Adipose tissue (tissue), 3 donors: ENCODE measurements around the gene MSL1. TPM values are rescaled to one million over a fixed set of nuclear protein-coding genes. Genes with fewer than 3 reads are reported as not detected.

ENCODE experiments used
- H3K27ac ChIP-seq: one replicate; pipeline ENCODE4 v1.5.1; 2013; ENCODE audit warnings: low read depth, low read length
- WGBS, 3 donors: extraction: QIAGEN DNeasy Blood & Tissue Kit; methylation state at CpG; one replicate each; pipeline ENCODE4 v1.1.7; 2013; 5-methylcytosine and 5-hydroxymethylcytosine counted together
- polyA plus RNA-seq, 3 donors: library from polyadenylated mRNA; stranded (reverse); fragments of 200-250 nt; gene quantifications; one replicate each; pipeline ENCODE4 v1.2.3, GENCODE V29; 2013
- donor health status: healthy with polysubstance abuse.
- donor health status: Bipolar disorder and iron deficiency.
- donor health status: healthy.

Gene MSL1
- polyA plus RNA-seq, 3 donors, result 33.8 to 88.4 (median 62.1) TPM

- 81 to 83% (median 83%) methylated on average over 26 of the region's 26 CpGs for WGBS, 3 donors
- H3K27ac ChIP-seq, result no peak overlapping the region
These were observed 32.5 kb upstream of the MSL1 start for GRCh38 chr17:40089077-40089895.

- no peak overlapping the region for H3K27ac ChIP-seq
- WGBS, 3 donors, result 65 to 71% (median 65%) methylated on average over 13 of the region's 14 CpGs
These were observed 31.3 kb upstream of the MSL1 start for GRCh38 chr17:40090237-40091119.

DNA sequence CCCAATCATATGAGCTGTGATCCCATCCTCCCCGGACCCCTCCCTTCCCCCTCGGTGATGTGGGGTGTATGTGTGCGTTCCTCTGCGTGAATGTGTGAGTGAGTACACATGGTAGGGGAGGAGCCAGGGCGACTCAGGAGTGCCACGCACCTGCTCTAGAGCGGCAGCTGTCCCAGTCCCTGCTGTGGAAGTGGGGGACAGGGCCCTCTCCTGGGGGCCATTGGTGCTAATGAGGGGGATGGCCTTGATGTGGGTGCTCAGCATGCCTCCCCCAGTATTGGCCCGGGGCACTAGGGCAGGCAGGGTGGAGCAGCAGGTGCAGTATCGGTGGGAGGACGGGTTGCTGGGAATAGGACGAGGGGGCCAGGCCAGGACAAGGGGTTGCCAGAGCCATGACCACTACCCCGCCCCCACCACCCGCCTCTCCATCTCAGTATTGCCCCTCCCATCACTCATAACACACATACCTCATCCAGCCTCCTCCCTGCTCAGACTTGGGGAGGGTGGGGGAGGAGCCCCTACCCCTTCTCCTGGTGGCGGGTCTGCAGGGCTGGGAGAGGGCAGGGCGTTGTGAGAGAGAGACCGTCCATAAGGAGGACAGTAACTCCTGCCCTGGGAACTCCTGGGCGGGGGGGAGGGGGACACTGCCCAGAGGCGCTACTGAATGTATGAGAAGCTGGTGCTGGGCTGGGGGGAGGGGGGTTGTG, 29.9 kb upstream of the MSL1 start:
- WGBS, 3 donors, result 29 to 61% (median 59%) methylated on average over 16 to 18 of the region's 18 CpGs
- H3K27ac ChIP-seq, result no peak overlapping the region

DNA sequence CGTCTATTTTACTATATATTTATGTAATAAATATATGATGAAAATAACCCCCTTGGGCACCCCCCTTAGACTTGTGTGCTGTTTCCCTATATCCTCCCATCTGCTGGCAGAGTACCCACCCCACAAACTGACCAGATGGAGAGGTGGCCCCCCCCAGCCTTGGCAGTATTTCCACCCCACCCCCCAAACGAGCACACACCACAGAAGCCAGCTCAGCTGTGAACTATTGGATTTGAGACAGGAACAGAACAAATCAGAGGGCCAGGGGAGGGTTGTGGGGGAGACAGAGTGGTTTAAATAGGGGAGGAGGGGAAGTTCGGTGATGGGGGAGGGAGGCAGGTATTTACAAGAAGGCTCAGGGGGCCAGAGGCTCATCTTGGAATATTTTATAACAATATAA, 29.2 kb upstream of the MSL1 start:
- 35 to 48% (median 43%) methylated on average over 3 of the region's 3 CpGs for WGBS, 3 donors
- H3K27ac ChIP-seq, result no peak overlapping the region

DNA sequence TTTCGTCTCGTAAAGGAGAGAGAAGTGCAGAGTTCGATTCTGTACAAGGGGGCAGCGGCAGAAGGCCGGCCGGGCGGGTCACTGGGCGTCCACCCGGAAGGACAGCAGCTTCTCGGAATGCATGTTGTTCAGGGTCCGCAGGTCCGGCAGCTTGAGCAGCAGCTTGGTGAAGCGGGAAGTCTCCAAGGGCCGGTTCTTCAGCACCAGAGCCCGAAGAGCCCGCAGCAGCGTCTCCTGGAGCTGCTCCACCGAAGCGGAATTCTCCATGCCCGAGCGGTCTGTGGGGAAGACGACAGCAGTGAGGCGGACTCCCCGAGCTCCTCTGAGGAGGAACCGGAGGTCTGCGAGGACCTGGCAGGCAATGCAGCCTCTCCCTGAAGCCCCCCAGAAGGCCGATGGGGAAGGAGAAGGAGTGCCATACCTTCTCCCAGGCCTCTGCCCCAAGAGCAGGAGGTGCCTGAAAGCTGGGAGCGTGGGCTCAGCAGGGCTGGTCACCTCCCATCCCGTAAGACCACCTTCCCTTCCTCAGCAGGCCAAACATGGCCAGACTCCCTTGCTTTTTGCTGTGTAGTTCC, 28.7 kb upstream of the MSL1 start:
- 73 to 84% (median 77%) methylated on average over 28 to 29 of the region's 29 CpGs for WGBS, 3 donors
- no peak overlapping the region for H3K27ac ChIP-seq

DNA sequence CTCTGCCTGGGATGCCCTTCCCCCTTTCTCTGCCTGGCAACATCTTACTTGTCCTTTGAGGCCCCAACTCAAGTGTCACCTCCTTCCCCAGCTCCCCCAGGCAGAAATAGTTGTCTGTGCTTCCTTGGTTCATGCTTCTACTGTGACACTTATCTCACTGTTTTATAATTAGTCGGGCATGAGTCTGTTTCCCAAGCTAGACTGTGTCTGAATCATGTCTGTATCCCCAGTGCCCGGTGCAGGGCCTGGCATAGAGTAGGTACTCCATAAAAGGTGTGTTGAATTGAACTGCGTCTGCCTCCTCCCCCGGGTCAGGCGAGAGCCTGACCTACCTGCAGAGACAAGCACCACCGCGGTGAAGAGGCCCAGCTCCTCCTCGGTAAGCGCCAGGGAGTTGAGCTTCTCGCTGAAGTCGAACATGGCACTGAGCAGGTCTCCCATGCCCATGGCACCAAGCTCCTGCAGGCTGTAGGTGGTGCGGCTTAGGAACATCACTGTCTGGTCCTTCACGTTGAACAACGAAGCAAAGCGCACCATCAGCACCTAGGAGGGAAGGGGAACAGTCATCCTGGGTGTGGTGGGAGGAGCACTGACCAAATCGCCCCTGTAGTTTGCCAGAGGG, 28.1 kb upstream of the MSL1 start:
- no peak overlapping the region for H3K27ac ChIP-seq
- WGBS, 3 donors, result 74 to 79% (median 77%) methylated on average over 16 of the region's 16 CpGs

DNA sequence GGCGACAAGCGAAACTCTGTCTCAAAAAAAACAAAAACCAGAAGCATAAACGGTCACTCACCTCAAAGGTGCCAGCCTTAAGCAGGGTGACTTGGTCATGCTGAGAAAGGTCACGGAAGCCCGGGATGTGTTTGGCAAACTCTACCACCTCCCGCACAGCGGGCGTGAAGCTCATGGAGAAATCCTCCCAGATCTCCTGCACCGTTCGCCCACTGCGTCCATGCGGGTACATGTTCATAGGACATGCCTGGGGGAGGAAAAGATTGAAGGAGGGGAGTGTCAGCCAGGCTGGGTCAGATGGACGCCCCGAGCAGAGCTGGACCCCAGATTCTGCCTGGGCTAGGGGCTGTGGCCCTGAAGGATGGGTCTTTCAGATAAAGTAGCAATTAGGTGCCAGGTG, 26.9 kb upstream of the MSL1 start:
- WGBS, 3 donors, result 78 to 84% (median 82%) methylated on average over 14 of the region's 14 CpGs
- no peak overlapping the region for H3K27ac ChIP-seq

DNA sequence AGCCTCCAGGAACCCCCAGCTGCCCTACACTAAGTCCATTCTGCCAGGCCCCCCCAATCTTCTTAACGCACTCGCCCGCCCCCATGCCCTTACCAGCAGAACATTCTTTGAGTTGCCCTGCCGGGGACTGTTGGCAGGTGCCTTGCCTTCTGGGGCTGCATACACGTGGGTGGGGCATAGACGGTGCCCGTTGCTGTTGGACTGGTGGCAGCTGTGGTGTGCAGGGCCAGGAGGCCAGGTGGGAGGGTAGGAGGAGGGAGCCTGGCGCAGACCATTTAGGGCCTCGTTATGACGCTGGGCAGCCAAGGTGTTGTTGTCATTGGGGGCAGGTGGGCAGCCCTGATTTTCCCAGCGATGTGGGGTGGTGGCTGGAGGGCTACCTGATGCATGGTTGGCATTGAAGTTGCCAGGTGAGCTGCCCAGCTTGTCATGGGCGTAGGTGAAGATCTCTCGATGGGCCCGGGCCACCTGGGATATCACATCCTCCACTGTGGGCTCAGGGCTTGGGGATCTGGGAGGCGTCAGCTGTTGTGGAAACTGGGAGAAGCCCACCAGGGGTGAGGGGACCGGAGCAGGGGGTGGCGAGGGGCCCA, 26.3 kb upstream of the MSL1 start:
- 59 to 70% (median 69%) methylated on average over 17 of the region's 17 CpGs for WGBS, 3 donors
- H3K27ac ChIP-seq, result no peak overlapping the region

GRCh38 chr17:40095944-40096791, 25.6 kb upstream of the MSL1 start:
- 44 to 73% (median 49%) methylated on average over 23 of the region's 23 CpGs for WGBS, 3 donors
- H3K27ac ChIP-seq, result no peak overlapping the region

- 60 to 81% (median 68%) methylated on average over 10 of the region's 10 CpGs for WGBS, 3 donors
- no peak overlapping the region for H3K27ac ChIP-seq
These were observed 24.7 kb upstream of the MSL1 start for GRCh38 chr17:40097087-40097486.

DNA sequence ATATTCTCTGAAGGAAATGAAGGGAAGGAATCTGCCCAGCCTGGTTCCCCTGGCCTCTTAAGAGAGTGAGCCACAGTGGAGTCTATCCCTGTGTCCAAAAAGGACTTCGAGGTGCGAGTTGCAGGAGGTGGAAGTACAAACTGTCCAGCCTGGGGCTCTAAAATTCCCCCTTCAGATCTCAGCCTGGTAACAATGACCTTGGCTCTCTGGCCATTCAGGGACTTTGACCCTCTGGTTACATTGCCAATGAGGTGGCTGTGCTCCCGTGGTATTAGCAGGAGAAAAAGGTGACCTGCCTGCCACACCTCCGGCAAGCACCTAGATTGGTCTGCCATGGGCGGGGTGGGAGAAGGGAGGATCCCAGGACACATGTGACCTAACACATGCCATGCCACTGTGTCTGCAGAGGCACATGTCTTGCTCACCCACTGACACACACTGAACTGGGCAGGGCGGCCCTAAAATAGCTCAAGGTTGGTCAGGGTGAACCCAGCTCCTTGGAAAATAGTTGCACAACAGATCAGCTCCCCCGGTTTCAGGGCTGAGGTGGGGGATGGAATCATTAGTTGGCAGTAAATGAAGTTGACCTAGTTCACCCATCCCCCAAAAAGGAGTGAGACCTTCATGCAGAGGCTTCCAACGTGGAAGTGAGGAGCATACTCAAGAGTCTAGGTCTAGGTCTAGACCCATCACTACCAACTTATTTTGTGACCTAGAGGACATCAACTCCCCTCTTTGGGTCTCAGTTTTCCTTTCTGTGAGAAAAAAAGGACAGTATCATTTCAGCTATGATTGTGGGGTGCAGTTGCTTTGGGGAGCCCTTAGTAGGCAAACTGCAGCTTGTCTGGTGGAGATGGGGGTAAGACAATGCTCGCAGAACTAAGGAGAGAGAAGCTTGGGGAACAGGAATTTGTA, 23.6 kb upstream of the MSL1 start:
- peak overlapping the region; percentile 83 for H3K27ac ChIP-seq
- 25 to 39% (median 35%) methylated on average over 9 of the region's 9 CpGs for WGBS, 3 donors

GRCh38 chr17:40098846-40099618, 22.7 kb upstream of the MSL1 start:
- 0 to 2% (median 1%) methylated on average over 35 to 52 of the region's 52 CpGs for WGBS, 3 donors
- peak overlapping the region; percentile 83 for H3K27ac ChIP-seq

GRCh38 chr17:40099619-40100418, 22.0 kb upstream of the MSL1 start:
- peak overlapping the region; percentile 83 for H3K27ac ChIP-seq
- 1 to 2% (median 1%) methylated on average over 29 to 31 of the region's 31 CpGs for WGBS, 3 donors

- 0% methylated on average over 16 of the region's 16 CpGs for WGBS, 3 donors
- H3K27ac ChIP-seq, result peak within 1 kb of the TSS; percentile 83
These were observed 21.4 kb upstream of the MSL1 start, which contains the start of gene NR1D1 for GRCh38 chr17:40100419-40100668. Gene NR1D1, minus strand, starts transcription at chr17:40100589. Its CDS starts 495 bp downstream, at chr17:40100094.
